Upper lobe of left lung (tissue), 4 donors: ENCODE data around the gene DDR2.

ENCODE experiments used
- POLR2A ChIP-seq, 4 donors: fragments of 450-650 bp; IDR thresholded peaks; one replicate each; pipeline ENCODE4 v1.5.1; 2016 to 2017; ENCODE audit warnings: antibody characterized with exemption in 4 of 4, mild to moderate bottlenecking in 2 of 4
- TF ChIP-seq, protein P1 (sequence below), 6 experiments: fragments of 450-650 bp in 4 of 6; fragments of 200-600 bp in 2 of 6; sonication (generic) in 2 of 6; IDR thresholded peaks; one replicate each; pipeline ENCODE4 v1.5.1; 2016 to 2019; ENCODE audit warnings: antibody characterized with exemption in 6 of 6

DNA sequence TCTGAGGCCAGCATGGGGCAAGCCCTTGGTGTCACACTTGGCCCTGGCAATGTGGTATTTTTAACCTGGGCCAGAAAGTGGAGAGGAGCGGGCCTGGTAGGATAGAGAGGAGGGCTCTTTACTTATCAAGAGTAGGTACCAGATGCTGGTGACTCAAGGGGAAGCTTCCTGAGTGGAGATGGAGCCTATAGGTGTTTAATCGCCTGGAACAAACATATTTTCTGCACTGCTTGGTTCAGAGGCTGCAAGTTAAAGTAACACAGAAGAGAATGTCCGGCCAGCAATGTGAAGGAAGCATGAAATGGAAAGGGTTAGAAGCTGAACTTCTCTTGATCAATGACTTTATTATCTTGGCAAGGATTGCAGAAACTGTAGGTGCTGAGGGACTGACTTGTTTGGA lies 74.3 kb downstream of the DDR2 start:
- TF ChIP-seq, protein P1, sequence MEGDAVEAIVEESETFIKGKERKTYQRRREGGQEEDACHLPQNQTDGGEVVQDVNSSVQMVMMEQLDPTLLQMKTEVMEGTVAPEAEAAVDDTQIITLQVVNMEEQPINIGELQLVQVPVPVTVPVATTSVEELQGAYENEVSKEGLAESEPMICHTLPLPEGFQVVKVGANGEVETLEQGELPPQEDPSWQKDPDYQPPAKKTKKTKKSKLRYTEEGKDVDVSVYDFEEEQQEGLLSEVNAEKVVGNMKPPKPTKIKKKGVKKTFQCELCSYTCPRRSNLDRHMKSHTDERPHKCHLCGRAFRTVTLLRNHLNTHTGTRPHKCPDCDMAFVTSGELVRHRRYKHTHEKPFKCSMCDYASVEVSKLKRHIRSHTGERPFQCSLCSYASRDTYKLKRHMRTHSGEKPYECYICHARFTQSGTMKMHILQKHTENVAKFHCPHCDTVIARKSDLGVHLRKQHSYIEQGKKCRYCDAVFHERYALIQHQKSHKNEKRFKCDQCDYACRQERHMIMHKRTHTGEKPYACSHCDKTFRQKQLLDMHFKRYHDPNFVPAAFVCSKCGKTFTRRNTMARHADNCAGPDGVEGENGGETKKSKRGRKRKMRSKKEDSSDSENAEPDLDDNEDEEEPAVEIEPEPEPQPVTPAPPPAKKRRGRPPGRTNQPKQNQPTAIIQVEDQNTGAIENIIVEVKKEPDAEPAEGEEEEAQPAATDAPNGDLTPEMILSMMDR (IDR thresholded peaks at IDR 0.05), result no peak
- no peak for TF ChIP-seq POLR2A (IDR thresholded peaks at IDR 0.05)
